Fibroblast of skin of back (primary cell): ENCODE data around the gene MSI2.

Experiments
- DNase-seq: peaks from one replicate; pipeline ENCODE4 v3.0.0-alpha.2; 2013

The MSI2 gene

DNA sequence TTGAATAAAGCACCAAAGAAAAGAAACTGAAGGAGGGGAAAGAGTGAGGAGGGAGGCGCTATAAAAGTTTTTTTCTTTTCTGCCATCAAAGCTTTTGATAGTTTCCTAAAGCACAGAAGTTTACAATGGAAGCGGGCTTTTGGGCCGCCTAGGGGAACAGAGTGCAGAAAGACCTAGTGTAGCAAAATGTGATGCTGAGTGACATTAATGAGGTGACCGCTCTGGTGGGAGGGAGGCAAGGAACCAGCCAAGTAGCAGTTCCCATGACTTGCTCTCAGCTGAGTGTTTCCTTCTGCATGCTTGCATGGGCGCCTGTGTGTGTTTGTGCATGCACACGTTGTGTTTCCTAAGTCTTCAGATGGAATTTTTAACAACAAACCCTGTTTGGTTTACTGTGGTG is 15.5 kb downstream of the MSI2 start:
- no peak for DNase-seq

DNA sequence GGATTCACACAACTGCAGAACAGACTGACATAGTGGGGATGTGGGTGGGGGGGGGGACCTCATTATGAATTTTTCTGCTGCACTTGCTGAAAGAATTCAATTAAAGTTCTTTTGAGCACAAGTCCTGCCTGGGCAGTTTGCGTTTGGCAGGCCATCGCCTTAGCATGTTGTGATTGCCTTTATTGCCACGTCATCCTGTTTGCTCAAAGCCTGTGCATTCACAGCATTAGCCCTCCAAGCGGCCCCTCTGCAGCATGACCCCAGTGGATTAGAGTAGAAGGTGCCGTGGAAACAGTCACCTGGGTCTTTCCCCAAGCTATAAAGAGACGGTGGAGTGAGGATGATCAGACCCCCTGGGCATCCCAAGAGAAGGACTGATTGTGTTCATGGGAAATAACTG is 17.2 kb downstream of the MSI2 start:
- no peak for DNase-seq

DNA sequence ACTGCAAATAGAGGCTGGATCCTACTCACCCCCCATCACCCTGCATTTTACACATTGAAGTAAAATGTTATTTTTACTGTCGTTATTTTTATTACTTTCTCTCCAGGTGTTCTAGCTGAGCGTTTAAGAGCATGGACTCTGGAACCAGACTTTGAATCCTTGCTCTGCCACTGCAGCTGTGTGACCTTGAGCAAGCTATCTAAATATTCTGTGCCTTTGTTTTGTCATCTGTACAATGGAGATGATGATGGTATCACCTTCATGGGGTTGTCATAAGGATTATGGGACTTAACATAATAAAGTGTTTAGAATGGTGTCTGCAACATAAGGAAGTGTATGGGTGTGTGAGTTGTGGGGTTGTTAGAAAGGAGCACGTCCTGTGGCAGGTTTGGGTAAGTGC is 17.8 kb downstream of the MSI2 start:
- no peak for DNase-seq

DNA sequence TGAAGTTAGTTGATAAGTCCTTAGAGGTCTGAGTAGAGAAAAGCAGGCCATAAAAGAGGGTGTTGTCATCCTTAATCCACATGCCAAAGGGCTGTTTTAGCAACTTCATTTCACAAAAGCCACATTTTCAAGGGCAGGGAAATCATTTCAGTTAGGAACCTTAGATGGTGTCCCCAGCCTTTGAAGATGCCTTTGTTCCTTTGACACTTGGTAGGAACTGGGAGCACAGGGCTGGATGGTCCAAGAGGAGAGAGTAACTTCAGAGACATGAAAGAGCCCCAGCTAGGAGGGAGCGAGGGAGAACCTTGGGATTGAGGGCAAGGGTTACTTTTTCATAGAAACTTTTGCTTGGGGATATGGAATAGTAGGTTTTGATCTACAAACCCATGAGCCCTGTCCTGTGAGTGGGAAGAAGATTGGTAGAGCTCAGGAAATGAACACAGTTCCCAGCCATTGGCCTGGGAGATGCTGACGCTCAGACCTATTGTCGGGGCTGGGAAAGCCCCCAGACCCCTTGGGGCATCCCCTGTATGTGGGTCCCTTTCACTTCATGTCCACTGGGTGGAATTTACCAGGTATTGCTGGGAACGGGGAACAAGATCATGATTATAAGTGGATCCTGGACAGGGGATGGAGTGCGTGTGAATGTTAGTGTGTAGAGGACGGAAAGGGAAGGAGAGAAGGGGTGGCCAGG is 18.9 kb downstream of the MSI2 start:
- DNase-seq: no peak

DNA sequence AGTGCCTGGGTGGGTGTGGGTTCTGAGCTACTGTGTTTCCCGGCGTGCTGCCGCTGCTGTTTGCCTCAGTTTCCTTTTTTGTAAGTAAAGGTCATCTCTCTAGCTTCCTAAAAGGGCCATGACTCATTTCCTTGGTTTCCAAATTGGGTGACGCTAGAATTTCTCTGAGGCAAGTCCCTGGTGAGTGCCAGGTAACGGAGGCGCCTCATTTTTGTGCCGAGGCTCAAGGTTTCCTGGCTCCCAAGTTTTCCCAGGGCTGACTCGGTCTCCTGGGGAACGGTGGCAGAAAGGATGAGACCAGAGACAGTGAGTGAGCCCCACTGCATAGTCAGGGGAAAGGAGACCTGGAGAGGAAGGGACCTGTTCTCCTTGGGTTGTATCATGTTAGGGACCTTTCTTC is 20.3 kb downstream of the MSI2 start:
- no peak for DNase-seq

DNA sequence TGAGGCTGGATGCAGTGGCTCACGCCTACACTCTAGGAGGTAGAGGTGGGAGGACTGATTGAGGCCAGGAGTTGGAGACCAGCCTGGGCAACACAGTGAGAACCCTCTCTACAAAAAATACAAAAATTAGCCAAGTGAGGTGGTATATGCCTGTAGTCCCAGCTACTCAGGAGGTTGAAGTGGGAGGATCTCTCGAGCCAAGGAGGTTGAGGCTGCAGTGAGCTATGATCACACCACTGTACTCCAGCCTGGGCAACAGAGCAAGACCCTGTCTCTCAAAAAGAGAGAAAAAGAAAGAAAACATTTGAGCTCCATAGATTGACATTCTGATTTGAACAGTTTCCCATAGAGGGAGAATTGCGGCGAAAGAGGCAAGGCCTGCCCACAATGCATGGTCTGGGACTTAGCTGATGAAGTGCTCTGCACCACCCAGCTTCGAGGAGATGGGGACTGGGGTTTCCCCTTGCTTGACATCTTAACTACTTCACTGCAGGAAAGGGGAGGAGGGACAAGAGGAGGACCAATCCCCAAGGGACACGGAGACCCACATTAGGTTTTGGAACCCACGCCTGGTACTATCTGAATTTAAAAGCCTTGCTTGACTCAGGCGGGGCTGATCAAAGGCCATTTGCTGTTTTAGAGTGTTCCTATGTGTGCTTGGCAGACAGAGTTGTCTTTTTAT is 21.7 kb downstream of the MSI2 start:
- no peak for DNase-seq

DNA sequence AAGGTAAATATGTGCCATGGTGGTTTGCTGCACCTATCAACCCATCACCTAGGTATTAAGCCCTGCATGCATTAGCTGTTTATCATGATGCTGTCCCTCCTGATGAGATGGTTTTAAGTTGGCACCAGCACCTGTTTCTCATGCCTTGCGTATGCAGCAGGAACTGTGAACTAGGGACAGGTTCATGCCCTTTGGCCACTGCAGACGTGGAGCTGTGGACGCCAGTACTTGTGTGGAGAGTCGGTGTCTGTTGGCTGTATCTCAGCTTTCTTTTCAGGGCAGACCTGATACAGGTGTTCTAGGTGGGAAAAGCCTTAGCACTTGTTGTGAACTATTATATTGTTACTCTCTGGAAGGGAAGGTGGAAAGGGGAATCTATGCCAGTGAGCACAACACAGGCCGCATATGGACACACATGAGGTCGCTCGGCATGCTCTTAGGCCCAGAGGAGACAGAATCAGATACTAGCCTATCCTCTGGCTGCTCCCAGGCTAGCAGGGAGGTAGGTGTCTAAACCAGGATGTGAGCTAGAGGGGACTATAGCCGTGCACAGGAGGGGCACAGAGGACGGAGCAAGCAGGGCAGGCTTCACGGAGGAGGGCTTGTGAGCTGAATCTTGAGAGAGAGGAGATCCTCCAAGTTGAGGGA is 22.5 kb downstream of the MSI2 start:
- DNase-seq: no peak

DNA sequence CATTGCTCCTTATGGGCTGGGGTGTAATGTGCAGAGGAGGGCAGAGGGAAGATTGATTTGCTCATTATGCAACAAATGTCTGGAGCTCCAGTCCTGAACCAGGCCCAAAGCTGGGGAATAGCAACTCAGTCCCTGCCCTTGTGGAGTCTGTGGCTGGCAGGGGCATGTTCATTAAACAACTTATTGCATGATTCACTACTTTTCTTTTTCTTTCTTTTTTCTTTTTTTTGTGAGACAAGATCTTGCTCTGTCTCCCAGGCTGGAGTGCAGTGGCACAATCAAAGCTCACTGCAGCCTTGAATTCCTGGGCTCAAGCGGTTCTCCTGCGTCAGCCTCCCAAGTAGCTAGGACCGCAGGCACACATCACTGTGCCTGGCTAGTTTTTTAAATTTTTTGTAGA is 23.1 kb downstream of the MSI2 start:
- no peak for DNase-seq

DNA sequence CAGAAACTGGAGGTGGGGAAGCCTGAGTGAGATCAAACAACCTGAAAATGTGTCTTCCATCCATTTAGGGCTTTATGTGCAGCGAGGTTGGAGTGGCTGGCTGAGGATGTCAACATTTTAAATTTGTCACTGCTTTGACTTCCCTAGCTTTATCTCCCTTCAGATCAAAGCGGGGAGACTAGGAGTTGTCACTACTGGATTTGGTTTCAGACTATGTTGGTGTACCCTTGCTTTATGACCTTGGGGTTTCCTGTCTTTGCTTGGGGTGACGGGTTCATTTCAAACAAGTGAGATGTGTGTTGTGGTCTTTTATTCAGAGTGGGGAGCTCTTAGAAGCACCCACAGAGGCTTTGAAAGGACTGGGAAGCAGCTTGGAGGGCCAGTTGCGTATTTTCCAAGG is 25.6 kb downstream of the MSI2 start:
- no peak for DNase-seq

DNA sequence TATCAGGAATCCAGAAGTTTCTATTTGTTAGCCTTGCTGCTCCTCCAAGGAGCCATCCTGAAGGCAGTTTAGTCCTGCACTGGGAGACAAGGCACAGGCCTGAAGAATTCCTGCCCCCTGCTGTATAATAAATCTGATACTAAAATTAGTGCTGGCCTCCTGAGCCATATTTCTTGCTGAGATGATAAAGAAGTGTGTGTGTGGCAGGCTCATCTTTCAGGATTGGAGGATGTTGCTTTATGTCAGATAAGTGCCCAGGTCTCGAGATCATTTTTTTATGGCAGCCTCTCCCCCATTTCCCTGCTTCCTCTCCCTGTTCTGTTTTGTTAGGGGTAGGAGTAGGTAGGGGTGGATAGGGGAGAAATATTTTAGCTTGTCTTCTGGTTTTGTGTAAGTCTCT is 26.0 kb downstream of the MSI2 start:
- no peak for DNase-seq

DNA sequence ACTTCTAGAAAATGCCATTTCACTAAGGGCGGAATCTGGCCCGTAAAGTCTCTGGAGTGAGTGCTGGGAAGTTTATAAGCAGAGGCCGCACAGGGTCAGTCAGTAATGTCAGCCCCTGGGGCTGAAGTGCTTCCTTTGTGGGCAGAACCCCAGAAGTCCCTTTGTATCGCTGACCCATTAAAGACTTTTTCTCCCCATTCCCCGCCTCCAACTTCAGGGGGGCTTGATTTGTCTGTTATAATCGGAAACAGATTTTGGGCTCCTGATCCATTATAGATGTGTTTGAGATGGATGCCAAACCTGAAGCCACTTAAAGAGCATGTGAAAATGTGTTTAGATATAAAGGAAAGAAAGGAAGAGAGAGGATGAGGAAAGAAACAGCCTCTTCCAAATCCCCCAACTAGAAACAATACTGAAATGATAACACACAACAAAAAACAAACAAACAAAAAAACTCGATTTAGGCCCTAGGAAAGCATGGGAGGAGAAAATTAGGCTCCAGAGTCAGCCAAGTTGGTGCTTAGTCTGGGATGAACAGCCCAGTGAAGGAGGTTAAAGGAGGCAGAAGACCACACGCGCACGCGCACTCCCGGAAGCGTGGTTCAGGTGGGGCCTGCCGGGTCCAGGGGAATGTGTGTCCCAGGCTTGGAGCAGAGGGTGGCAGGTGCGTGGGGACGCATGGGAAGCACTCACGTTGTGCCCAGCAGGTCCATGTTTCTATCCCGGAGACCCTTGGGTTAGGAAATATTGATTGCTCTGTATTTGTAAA is 27.1 kb downstream of the MSI2 start:
- DNase-seq: no peak

DNA sequence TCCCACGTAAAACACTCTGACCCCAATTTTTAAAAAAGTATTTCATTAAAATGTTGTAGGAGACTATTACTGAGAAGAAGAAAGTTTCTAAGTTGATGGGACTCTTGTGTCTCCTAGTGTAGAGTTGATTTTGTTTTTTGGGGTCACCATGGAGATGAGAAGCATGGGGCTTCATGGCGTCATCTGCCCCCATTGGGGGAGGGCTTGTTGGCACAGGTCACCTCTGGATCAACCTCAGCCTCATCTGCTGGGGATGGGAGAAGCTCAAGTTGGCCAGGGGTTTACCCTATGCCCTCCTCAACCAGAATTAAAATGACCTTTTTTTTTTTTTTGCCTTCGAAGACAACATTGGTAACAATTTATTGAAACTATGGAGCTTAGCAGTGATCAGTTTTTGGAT is 28.3 kb downstream of the MSI2 start:
- no peak for DNase-seq

DNA sequence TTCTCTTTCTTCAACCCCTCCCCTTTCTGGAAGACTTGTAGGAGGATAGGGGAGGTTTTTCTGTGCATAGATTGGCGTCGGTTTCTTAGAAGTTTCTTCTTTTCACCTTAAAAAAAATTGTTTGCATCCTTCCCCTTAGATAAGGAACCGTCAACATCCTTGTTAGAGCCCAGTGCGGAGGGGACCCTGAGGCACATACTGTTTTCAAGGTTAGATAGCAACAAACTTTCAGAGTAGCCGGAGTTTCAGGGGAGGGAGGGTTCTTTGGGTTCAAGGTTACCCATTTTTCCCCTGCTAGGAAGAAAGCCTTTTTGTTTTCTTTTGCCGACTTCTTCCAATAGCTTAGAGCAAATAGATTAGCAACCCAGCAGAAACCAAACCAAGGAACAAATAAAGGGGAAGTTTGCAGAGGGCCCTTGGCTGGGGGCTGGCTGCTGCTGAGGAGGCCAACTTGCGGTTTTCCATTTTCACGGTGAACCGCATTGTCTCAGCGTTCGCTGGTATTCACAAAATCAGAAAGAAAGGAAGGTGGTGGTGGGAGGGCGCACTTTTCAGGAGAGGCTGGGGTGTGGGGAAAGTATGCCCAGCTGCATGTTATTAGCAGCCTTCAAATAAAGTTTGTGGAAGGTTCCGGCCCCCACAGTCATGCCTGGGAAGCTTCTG is 28.8 kb downstream of the MSI2 start:
- no peak for DNase-seq

DNA sequence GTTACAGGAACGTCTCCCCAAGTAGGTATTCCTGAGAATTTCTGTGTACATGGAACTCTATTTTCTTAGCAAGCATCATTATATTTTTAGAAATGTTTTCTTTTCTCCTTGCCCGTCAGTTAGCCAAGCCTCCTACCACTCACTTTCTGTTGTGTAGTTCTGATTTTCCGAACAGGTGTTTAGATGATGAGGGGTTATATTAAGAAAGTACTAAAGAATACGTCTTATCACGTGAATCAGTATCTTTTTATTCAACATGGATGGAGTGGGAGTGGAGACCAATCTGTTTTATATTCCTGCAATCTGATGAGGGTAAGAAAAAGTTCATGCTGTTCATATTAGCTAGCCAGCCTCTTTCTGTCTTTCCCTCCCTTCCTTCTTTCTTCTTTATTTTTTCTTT is 29.4 kb downstream of the MSI2 start:
- no peak for DNase-seq

DNA sequence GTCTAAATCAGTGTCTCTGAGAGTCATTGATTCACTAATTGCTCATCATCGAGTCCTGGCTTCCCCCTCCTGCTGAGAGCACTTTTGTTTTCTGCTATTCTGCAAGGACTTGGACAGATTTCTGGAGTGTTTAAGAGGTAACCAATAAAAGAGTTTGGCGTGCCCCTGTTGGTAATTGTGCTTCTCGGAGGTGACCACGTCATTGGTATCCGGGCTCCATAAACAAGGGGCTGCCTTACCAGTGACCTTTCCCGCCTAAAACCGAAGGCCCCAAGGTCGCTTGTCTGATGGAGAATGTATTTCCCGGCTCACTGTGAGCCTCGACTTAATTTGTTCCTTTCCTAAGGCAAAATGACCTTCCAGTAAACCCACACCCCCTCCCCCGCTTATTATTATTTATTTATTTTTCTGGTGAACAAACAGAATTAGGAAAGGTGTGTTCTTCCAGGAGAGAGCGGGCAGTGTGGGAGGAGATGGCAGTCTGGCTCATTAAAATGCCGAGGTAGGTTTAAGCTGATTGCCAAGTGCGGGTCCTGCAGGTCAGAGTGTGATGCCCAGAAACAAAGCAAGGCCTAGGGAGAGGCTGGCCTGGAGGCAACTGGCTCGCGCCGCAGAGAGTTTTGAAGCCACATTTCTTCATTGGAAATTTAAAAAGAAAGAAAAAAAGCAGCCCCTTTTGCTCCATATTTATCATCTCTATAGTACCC is 30.2 kb downstream of the MSI2 start:
- DNase-seq: no peak

DNA sequence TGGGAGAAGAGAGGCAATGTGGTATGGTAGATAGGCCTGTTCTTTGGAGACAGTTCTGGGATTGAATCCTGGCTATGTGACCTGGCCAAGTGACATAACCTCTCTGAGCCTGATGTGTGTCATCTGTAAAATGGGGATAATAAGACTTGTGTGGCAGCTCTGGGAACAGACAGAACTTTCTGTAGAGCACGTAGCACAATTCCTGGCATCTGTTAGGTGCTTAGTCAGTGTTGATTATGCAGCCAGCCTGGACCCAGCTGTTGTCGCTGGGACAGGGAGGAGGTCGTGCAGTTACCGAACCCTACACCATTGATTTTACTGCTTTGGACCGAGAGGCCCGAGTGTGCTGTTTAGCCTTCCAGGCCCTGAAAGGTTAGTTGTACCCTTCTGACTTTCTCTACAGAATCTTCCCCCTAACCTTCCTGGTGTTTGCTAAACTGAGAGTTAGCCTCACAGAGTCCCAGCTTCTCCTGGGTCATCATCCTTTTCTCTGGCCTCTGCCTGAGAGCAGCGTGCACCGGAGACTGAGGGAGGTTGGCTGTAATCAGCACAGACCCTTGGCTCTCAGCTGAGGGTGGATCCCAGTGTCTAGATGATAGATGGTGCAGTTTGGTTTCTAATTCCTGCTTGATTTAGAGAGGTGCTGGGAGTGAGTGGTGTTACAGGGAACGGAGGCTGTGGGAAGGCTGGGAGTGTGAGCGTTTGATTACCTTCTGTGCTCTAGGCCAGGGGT is 31.9 kb downstream of the MSI2 start:
- no peak for DNase-seq

DNA sequence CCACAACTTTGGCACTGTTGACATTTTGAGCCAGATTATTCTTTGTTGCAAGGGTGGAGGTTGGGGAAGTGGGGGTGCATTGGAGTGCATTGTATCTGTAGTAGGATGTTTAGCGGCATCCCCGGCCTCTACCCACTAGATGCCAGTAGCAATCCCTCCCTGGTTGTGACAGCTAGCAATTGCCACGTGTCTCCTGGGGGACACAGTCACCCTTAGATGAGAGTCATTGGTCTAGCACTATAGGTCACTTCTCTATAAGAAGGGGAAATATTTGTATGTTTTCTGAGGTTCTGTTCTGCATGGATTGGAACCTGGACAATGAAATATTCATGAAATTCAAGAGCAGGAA is 32.4 kb downstream of the MSI2 start:
- no peak for DNase-seq

DNA sequence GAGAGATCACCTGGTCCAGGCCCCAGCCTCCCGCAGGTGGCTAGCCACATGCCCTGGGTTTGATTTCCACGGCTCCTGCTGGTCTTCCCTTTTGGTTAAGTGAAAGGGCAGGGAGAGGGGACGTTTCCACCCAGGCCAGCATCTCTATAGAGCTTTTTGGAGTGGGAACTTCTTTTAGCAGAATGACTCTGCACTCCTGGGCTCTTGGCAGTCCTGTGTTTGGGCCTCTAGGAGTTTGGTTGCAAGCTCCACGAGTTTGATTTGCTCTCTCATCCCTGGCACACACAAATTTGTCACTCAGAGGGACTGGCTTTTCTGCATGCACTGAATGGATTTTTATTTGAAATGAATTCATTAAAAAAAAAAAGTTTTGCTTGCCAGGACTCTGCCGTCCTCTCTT is 32.8 kb downstream of the MSI2 start:
- DNase-seq: no peak

DNA sequence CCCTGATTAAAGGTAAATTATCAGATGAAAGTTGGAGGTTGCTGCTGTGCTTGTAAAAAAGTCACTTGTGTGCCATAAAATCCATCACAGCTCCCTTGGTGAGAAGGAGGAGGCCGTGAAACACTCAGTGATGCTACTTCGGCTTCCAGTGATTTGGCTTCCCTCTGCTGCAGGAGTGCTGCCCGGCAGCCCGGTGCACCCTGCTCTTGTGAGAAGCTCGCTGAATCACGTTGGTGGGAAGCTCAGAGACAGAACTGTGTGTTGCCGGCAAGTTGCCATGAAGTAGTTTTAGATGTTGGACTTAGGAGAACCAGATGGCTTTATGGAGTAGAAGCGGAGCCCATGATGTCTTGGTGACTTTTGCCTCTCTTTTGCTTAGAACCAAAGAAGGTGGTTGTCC is 33.3 kb downstream of the MSI2 start:
- DNase-seq: no peak

DNA sequence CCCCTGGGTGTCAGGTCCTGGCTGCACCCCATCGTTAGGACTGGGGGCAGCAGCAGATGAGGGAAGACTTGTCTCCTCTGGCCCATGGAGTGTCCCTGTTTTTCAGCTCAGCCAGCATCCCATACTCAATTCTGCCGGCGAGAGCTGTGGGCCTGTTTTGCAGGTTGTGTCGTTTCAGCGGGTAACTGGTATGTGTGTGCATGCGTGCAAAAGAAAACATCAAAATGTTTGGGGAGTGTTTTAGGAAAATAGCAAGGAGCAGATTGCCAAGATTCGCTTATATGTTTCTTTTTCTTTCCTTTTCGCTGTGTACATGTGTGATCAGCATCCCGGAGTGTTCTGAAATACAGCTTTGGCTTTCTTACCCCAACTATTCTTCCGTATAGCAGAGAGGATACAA is 34.7 kb downstream of the MSI2 start:
- no peak for DNase-seq

DNA sequence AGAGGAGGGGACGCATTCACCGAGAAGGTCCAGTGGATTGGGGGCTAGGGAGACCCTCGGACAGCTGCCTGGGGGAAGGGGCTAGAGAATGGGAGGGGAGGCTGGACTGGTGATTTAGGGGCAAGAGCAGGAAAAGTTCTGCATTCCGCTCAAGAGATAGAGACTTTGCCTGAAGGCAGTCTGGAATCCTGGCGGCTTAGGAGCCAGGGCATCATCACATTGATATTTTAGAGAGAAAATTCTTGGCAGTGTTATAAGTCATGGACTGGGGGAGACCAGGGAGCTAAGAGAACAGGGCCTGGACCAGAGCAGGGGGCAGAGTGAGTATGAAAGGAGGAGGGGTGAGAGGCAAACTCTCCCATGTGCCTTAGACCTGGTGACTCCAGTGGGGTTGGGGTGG is 35.8 kb downstream of the MSI2 start:
- DNase-seq: no peak

DNA sequence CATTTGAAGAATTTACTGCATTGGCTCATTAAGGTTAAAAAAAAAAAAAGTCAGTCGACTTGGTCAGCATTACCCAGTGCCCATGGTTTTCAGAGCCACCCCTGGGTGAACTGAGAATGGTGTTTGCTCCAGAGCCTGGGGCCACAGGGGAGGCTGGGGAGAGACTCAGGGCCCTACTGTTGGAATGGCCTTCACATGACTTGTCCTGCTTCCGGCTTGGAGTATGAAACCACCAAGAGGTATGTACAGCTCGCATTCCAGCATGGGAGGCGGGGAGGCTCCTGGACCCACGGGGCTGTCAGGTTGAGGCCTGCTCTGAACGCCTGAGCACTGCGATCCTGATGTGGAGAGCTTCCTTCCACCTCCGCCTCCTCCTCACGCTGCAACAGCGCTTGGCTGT is 36.8 kb downstream of the MSI2 start:
- peak; percentile 9 for DNase-seq
